NOMO-1 (cell line): Measurements from ENCODE around the gene PCDH7.
A peak's percentile ranks its signal among the peaks of the same experiment; 100 is the strongest.

Source experiments
- DNase-seq, 2 experiments: peaks; one replicate each; lab custom pipeline; 2025; ENCODE audit not compliant: unreplicated experiment in 2 of 2; lab: John Stamatoyannopoulos, UW

Gene PCDH7, protein sequence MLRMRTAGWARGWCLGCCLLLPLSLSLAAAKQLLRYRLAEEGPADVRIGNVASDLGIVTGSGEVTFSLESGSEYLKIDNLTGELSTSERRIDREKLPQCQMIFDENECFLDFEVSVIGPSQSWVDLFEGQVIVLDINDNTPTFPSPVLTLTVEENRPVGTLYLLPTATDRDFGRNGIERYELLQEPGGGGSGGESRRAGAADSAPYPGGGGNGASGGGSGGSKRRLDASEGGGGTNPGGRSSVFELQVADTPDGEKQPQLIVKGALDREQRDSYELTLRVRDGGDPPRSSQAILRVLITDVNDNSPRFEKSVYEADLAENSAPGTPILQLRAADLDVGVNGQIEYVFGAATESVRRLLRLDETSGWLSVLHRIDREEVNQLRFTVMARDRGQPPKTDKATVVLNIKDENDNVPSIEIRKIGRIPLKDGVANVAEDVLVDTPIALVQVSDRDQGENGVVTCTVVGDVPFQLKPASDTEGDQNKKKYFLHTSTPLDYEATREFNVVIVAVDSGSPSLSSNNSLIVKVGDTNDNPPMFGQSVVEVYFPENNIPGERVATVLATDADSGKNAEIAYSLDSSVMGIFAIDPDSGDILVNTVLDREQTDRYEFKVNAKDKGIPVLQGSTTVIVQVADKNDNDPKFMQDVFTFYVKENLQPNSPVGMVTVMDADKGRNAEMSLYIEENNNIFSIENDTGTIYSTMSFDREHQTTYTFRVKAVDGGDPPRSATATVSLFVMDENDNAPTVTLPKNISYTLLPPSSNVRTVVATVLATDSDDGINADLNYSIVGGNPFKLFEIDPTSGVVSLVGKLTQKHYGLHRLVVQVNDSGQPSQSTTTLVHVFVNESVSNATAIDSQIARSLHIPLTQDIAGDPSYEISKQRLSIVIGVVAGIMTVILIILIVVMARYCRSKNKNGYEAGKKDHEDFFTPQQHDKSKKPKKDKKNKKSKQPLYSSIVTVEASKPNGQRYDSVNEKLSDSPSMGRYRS (N-terminal part only)

DNA sequence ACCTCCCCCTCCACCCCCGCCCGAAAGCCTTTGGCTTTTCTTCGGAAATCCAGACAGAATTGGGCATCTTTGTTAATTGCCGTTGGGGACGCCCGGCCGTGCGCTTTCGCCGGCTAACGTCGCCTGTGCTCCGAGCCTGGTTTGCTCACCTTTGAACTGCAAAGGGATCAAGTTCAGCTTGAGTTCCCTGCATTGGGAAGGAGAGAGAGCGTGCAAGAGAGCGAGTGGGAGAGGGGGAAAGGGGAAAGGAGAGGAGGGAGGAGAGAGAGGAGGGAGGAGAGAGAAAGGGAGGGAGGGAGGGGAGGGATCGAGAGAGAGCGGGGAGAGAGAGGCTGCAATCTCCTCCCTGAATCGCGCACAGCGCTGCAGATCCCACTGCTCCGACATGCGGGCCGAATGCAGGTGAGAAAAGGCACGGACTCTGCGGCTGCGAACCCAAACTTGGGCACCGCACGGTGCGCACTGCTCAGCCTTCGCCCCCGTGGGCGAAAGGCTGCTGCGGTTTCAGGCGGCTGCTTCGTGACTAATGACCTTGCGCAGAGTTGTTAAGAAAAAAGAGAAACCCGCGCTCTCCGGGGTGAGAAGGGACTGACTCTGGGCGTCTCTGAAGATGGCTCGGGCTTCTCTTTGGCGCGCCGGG lies at the start of gene PCDH7:
PCDH7 (plus strand) TSS at position 349 of the 640 bp plus-strand sequence. CDS start 1,054 bp downstream, outside the sequence.
- DNase-seq, result no peak

DNA sequence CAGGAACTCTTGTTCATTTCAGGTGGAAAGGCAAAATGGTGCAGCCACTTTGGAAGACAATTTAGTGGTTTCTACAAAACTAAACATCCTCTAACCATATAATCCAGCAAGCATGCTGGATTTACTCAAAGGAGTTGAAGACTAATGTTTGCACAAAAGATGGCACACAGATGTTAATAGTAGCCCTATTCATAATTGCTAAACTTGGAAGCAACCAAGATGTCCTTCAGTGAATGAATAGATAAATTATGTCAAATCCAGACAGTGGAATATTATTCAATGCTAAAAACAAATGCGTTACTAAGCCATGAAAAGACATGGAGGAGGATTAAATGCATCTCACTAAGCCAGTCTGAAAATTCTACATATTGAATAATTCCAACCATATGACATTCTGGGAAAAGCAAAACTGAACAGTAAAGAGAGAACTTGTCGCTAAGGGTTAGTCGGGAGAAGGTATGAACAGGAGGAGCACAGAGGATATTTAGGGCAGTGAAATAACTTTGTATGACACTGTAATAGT lies 48.2 kb upstream of the PCDH7 start:
- no peak for DNase-seq

DNA sequence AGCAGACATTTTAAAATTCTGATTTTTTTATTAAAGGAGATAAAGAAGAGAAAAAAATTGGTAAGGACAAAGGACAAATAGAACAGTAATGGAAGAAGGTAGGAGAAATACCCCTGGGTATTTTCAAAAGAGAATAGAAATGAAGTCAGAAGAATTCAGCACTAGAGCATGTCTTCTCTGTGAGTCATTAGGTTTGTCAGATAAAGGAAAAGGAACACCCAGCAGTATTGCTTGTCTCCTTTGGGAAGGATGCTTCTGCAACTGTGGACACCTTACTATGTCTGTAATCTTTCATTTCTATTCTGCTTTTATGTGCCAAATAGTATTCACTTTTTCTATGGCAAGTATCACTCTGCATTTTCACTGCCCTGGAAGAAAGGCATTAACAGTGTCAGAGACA lies 24.0 kb upstream of the PCDH7 start:
- no peak for DNase-seq

DNA sequence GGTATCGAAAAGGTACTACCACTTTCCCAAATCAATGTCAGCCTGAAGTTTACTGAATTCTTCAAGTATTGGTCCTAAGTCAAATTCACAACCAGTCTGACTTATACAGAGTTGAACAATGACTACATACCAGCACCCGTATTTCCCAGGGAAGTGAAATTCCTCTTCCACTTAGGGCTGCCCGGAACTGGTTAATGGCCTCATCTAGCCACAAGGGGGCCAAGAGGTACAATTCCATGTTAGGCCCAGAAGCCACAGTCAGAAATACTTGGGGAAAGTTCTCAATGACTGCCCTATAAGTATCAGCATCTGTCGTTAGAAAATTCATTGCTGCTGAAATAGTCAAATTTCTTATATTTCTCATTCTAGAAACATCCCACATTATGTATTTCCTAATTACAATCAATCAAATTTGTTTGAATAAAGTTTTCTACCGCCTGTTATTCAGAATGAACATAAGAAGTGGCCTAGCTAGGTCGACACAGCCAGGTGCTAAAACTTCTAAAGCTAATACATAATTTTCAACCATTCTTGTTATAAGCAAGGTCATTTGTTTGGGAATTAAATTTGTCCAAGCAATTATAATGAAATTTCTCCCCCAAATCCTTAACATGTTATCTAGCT lies 5.6 kb upstream of the PCDH7 start:
- DNase-seq, result peak; percentile 8 to 29

DNA sequence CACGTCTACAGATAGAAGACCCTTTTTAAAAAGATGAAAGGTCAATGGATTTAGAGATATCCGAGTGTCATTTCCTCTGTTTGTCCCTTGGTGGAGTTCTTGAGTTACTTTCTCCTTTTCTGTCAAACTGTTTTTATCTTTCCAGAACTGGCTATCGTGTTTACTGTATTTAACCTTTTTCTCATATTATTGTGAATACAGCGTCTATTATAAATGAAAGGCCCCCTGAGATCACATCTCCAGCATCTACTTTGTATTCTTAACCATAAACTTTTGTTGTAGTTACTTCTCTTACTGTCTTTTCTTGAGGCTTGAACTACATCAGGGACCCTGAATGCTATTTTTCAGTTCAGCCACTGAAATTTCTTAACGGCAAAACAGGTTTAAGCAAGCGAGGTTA lies 4.0 kb upstream of the PCDH7 start:
- DNase-seq, result peak in 1 of 2 experiments; percentile 48

DNA sequence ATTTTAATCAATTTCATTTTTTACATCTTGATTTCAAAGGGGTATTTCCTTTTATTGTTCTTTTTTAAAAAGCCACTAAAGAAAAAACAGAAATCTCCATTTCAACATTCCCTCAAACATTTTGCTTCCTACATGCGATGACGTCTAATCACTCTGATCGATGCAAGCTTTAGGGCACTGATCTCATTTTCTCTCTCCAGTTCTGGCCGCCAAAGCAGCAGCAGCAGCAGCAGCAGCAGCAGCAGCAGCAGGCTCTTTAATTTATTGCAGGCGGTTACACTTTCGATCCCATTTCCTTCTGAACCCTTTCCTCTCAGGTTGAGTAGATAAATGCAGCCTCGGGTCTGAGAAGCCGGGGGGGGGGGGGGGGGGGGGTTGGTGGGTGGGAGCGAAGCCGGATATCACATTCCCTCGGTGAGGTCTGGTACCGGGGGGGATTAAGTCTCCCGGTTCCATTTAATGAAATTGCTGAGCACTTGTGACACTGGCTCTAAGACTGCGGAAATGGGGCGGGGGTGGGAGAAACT lies 3.4 kb upstream of the PCDH7 start:
- DNase-seq, result peak; percentile 26 to 46

DNA sequence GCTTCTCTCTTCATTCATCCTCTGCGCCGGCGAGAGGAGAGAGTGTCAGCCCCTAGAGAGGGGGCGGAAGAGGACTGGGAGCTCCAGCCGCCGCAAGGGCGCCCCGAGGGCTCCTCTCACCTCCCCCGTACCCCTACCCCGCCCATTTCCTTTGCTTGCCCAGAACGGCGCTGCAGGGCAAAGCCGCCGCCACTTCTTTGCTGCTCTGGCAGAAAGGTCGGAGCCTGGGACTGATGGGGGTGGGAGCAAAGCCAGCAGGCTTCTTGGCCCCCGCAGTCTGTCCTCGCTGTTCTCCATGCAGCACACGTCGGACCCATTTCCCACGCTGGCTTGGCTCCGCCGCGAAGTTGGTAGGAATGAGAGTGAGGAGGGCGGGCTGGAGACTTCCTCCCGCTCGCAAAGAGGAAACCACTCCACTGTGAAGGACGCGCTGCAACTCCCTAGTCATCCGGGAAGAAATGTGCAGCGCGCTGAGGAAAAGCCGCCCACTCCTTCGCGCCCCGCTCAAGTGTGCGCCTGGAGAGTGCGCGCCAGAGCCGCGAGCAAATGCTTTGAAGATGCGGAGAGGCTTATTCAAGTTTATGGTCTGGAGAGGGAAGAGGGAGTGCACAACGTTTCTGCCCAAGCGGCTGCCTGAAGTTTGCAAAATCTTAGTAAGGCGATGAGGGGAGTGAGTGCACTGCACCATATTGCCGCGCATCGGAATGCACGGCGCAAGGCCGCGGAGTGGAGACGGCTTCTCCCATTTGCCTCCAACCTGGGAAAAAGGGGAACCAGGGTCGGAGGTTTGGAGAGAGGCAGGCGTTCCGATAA lies 2.8 kb upstream of the PCDH7 start:
- DNase-seq, result peak; percentile 5 to 39

DNA sequence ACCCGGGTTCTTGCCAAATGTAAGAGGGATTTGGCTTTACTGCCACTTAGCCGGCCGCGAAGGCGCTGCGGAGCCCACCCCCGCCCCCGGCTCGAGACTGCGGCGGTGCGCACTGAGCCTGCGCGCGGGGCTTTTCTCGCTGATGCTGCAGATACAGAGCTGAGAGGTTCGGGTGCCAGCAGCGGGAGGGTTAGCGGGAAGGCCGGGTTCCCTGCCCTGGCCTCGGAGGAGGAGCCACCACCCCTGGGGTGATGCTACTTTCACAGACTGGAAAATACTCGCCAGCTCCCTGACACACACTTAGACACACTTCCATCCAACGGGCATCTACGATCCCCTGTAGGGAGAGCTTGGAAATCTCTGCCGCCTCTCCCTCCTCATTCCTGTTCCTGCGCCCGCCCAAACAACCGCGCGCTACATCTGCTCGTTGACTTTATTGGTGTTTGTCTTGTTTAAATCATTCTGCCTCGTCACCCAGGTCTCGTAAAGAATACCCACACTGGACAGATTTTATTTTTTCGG lies 2.1 kb upstream of the PCDH7 start:
- no peak for DNase-seq

DNA sequence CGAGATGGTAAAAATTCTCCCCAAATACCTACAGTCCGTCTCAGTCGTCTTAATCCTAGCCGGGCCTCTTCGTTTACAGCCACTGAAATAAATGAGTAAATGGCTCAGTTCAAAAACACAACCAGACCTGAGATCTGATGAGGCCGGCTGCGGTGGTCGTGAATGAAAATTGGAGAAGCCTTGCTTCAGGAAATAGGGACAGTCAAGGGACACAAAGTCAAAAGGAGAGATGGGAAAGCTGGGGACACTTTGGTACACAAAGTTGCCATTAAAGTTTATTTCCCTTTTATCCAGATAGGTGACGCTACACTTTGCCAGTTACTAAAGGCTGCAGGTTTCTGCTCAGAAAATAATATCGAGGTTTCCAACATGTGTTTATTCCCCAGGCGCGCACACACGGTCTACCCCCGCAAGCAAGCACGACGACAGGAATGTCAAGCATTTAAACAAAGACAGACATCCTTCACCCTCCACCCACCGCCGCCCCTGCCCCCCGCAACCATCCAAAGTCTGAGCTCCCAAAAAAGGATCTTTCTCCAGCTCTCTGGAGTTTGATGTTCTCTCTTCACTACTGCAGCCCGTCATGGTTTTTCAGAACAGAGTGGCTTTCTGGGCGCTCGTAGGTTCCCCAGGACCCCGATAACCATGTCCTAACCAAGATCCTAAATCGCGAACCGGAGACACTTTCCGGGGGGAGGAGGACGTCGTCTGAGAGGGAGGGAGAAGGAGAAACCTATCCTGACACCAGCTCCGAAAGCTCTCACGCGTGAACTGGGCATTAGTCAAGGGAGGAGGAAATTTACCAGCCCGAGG lies 1.3 kb upstream of the PCDH7 start:
- DNase-seq, result no peak

DNA sequence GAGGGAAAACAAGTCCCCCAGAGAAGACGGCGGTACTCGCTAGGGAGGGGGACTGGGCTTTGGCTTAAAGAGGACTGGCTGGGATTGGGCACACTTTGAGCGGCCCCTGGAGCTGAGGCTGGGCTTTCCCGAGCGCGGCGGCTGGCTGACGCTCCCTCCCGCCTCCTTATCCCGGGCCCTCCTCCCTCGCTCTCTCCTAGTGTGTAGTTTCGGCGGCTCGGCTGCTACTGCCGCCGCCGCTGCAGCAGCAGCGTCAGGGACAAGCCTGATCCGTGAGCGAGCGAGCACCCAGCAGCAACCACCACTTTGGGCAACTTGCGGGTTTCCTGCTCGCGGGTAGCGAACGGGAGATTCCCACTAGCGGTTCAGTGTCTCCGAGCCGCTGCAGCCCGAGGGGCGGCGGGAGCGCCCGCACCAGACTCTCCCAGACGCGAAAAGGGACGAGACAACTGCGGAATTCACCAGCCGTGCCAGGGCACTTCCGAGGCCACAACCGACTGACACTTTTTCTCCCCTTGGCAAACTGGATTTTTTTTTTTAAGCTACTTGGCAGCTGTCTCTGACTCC lies 632 bp upstream of the PCDH7 start:
- DNase-seq, result no peak

DNA sequence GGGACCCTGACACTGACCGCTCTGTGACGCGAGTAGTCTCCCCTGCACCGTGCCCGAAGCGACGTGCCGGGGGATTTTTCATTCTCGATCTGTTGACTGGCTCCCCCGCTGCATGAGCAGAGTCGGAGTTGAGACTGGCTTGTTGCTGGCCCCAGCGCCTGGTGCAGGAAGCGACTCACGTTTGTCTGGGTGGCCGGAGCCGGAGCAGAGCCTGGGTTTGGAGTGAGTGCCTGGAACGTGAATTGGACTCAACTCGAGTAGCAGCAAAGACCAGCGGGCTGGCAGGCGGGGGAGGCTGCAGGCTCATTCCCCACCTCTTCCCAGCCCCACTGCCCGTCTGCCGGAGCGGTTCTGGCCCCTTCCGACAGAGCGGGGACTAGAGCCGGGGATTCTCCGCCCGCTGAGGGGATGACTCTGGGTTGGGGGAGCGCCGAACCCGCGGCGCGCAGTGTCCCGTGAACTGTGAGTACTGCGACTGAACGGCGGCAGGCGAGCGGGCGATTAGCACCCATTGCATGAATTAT lies 554 bp downstream of the PCDH7 start:
- no peak for DNase-seq

DNA sequence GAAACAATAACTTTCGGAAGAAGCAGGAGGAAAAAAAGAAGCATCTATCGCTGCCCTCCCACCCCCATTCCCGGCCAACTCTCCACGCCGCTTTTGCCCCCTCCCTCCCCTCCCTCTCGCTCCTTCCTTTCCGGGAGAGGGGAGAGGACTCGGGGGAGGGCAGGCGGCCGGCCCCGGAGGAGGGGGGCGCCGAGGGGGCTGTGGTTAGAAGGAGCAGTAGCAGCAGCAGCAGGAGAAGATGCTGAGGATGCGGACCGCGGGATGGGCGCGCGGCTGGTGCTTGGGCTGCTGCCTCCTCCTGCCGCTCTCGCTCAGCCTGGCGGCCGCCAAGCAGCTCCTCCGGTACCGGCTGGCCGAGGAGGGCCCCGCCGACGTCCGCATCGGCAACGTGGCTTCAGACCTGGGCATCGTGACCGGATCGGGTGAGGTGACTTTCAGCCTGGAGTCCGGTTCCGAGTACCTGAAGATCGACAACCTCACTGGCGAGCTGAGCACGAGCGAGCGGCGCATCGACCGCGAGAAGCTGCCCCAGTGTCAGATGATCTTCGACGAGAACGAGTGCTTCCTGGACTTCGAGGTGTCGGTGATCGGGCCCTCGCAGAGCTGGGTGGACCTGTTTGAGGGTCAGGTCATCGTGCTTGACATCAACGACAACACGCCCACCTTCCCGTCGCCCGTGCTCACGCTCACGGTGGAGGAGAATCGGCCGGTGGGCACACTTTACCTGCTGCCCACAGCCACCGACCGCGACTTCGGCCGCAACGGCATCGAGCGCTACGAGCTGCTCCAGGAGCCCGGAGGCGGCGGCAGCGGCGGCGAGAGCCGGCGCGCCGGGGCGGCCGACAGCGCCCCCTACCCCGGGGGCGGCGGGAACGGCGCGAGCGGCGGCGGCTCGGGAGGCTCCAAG lies 1.3 kb downstream of the PCDH7 start:
- DNase-seq, result no peak

DNA sequence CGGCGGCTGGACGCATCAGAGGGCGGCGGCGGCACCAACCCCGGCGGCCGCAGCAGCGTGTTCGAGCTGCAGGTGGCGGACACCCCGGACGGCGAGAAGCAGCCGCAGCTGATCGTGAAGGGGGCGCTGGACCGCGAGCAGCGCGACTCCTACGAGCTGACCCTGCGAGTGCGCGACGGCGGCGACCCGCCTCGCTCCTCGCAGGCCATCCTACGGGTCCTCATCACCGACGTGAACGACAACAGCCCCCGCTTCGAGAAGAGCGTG lies 1.9 kb downstream of the PCDH7 start:
- DNase-seq, result no peak

DNA sequence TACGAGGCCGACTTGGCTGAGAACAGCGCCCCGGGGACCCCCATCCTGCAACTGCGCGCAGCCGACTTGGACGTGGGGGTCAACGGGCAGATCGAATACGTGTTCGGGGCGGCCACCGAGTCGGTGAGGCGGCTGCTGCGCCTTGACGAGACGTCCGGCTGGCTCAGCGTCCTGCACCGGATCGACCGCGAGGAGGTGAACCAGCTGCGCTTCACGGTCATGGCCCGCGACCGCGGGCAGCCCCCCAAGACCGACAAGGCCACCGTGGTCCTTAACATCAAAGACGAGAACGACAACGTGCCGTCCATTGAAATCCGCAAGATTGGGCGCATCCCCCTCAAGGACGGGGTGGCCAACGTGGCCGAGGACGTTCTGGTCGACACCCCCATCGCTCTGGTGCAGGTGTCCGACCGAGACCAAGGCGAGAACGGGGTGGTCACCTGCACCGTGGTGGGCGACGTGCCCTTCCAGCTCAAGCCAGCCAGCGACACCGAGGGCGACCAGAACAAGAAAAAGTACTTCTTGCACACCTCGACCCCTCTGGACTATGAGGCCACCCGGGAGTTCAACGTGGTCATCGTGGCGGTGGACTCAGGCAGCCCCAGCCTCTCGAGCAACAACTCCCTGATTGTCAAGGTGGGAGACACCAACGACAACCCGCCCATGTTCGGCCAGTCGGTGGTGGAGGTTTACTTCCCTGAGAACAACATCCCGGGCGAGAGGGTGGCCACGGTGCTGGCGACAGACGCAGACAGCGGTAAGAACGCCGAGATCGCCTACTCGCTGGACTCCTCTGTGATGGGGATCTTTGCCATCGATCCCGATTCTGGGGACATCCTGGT lies 2.4 kb downstream of the PCDH7 start:
- DNase-seq, result no peak

DNA sequence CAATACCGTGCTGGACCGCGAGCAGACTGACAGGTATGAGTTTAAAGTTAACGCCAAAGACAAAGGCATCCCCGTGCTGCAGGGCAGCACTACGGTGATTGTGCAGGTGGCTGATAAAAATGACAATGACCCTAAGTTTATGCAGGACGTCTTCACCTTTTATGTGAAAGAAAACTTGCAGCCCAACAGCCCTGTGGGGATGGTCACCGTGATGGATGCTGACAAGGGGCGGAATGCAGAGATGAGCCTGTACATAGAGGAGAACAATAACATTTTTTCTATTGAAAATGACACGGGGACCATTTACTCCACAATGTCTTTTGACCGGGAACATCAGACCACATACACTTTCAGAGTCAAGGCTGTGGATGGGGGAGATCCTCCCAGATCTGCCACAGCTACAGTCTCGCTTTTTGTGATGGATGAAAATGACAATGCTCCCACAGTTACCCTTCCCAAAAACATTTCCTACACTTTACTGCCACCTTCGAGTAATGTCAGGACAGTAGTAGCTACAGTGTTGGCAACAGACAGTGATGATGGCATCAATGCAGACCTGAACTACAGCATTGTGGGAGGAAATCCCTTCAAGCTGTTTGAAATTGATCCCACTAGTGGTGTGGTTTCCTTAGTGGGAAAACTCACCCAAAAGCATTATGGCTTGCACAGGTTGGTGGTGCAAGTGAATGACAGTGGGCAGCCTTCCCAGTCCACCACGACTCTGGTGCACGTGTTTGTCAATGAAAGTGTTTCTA lies 3.2 kb downstream of the PCDH7 start:
- no peak for DNase-seq
